SIG-M5 (cell line): ENCODE measurements around the gene GPR135.
"Not testable (repeated sequence)": the region's sequence is repeated elsewhere in the genome, so short reads cannot be mapped to it uniquely, and the experiment has no call there.

ENCODE experiments used
- DNase-seq: peaks from one replicate; lab custom pipeline; 2025; lab: John Stamatoyannopoulos, UW

The GPR135 gene

DNA sequence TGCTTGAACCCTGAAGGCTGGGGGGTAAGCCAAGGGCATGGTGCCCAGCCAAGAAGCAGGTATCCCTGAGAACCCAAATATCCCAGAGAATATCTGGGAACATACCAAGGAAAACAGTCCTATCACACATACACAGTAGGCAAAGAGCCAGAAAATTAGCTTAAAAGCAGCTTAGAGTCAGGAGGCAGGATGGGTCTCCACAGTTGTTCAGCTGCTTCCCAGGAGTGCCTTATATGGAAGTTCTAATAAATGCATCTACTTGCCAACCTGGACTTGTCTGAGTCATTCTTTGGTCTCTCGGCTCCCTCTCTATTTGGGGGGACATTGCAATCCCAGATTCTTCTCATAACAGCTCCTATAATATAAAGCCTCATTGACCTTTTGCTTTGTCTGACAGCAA, 9.0 kb upstream of the GPR135 start:
- no peak for DNase-seq

DNA sequence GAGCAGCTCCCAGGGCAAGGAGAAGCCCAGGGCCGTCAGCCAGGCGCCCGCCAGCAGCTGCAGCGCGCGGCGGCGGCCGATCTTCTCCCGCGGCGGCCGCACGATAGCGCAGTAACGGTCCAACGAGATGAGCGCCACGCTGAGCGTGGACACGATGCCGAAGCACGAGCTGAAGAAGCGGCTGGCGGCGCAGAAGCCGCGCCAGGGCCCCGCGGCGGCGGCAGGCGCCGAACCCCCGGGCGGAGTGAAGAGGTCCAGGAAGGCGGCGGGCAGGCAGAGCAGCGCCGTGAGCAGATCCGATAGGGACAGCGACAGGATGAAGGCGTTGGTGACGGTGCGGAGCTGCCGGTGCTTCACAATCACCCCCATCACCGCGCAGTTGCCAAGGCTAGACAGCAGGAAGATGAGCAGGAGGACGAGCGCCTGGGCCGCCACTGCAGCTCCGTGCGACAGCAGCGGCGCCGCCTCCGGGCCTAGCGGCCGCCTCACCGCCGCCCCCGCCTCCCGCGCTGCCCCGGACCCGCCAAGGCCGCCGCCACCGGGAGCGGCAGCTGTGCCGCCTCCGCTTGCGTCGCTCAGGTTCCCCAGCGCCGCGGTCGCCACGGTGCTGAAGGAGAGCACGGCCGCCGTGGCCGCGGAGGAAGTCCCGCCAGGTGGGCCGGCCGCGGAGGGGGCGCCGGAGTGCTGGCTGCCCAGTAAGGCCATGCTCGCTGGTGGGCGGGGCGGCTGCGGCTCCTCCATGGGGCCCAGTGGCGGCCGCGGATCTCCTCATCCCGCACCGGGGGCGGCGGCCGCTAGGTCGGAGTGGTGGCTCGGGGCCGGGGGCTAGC, 479 bp downstream of the GPR135 start:
- no peak for DNase-seq

DNA sequence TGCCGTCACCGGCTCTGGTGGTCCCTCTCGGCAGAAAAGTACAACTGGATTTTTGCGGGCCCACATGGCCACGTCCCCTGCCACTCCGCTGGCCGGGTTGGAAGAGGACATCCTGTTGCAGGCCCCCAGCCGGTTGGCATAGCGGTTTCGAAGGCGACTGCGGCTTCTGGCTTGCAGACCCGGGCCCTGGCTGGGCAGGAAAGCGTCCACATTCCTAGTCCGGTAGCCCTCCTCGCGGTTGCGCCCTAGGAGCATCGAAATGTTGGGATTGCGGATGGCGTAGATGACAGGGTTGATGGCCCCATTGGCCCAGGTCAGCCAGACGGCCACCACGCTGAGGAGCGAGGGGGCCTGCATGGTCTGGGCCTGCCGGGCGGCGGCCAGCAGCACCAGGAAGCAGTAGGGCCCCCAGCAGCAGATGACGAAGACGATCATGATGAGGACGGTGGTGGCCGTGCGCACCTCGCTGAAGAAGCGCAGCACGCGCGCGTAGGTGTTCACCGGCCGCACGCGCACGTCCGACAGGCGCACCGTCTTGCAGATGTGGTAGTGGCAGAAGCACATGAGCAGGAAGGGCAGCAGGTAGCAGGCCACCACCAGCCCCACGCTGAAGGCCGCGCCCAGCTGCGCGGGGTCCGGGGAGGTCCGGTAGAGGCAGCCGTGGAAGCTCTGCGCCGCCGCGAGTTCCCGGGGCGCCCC, 1.2 kb downstream of the GPR135 start:
- DNase-seq = no peak

DNA sequence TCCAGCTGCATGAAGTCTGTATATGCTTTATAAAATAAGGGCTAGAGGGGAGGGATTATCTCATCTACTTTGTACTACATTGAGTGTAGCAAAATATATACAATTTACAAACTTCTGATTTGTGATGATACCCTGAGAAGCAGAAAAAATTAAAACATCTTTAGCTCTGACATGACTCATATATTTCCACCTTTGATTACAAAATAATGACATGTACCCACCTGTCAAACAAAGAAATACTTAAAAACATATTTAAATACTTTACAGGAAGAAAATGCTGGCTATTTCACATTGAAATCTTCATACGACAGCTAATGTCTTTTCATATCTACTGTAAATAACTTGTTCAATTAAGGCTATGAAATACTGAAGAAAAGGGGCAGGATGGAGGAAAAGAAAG, 3.3 kb downstream of the GPR135 start:
- DNase-seq = no peak

- DNase-seq = no peak
These were observed 4.8 kb downstream of the GPR135 start for GRCh38 chr14:59460378-59460777.

- no peak for DNase-seq
These were observed 6.7 kb downstream of the GPR135 start for GRCh38 chr14:59458486-59458885.

DNA sequence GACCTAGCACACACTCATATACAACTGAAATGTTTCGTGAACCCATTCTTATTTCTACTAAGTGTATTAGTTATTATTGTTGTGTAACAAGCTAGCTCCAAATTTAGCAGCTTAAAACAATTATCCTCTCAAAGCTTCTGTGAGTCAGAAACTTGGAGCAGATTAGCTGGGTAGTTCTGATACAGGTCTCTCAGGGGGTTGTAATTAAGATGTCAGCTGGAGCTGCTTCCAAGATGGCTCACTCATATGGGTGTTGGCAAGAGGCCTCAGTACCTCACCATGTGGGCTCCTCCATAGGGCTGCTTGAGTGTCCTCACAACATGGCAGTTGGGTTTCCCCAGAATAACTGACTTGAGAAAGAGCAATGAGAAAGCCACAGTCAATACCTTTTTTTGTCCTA, 9.8 kb downstream of the GPR135 start:
- DNase-seq = no peak

DNA sequence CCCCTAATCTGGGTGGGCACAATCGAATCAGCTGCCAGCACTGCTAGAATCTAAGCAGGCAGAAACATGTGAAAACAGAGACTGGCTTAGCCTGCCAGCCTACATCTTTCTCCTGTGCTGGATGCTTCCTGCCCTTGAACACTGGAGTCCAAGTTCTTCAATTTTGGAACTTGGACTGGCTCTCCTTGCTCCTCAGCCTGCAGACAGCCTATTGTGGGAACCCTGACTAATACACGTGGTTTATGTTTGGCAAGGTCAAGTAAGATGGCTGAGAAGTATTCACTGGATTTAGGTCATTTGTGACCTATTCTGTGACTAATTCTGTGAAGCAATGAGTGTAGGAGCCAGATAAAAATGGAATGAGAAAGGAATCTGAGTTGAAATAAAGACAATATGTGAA, 11.0 kb downstream of the GPR135 start:
- no peak for DNase-seq

- no peak for DNase-seq
These were observed 13.3 kb downstream of the GPR135 start for GRCh38 chr14:59451849-59452248.

DNA sequence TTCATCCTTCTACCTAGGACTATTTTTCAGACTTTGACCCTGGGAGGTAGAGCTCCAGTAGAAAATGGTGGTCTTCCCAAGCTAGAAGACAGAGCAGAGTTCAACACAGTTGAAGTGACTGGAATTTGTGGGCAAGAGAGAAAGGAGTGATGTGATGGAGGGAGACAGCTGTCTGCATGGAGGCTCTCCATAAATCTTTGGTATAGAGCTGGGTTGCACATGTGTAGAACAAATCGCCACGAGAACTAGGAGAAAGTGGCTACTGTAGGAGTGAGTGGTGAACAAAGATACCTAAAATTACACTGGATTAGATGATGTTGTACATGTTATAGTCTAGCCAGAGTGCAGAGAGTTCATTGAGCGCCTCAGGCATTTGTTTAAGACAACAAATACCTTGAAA, 14.5 kb downstream of the GPR135 start:
- DNase-seq = no peak

GRCh38 chr14:59448673-59449072, 16.5 kb downstream of the GPR135 start:
- DNase-seq = not testable (repeated sequence)

DNA sequence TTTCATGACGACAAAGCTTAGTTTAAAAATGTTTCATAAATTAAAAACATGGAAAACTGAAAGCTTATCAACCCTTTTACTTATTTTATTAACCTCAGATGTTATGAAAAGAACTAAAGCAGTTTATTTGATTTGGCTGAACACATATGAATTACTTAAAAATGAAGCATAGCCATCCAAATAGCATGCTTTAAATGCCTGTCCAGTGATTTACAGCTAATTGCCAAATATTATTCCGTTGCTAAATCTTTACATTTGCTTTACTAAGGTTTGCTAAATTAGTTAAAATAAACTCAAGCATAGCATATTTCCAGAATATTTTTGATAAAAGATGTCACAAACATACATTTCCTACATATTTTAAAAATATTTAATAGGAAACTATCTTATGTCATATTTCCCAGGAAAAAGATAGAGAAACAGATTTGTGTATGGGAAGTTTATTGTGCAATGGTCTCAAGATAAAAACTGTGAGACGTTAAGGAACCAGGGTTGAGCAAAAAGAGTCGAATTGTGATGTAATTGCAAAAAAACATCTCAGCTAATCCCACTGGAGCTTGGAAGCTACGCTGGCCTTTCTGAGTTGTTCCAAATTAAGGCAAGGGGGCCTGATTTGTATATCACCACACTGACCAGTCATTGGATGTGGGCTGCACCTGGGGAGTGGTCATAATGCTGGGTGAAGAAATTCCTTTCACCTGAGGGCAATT, 25.8 kb downstream of the GPR135 start:
- no peak for DNase-seq

DNA sequence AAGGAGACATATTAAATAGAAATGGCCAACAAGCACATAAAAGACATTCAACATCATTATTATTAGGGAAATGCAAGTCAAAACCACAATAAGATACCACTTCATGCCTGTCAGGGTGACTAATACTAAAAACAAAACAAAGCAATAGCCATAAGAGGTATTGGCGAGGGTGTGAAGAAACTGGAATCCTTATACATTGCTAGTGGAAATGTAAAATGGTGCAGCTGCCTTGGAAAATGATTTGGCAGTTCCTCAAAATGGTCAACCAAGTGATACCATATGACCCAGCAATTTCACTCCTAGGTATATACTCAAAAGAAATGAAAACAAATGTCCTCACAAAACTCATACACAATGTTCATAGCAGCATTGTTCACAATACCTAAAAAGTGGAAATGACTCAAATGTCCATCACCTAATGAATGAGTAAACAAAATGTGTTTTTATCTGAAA, 27.0 kb downstream of the GPR135 start:
- DNase-seq = no peak

DNA sequence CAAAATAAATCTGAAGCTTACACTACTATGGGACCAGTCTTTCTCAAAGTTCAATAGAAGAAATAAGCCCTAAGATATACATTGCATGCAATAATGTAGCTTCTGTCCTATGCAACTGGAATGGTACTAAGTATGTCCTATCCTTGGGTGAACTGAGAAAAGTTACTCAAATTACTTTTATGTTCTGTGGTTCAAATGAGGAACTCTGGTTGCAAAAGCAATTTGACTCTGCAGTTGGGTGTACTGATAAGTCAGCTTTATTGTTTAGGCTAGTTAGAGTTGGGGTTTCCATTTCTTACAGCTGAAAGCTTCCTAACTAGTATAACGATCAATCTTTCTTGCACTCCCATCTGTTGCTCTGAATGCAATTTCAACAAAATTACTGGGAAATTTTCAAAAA, 29.2 kb downstream of the GPR135 start:
- DNase-seq = no peak

- no peak for DNase-seq
These were observed 30.1 kb downstream of the GPR135 start for GRCh38 chr14:59435101-59435500.

- no peak for DNase-seq
These were observed 35.4 kb downstream of the GPR135 start for GRCh38 chr14:59429790-59430189.

DNA sequence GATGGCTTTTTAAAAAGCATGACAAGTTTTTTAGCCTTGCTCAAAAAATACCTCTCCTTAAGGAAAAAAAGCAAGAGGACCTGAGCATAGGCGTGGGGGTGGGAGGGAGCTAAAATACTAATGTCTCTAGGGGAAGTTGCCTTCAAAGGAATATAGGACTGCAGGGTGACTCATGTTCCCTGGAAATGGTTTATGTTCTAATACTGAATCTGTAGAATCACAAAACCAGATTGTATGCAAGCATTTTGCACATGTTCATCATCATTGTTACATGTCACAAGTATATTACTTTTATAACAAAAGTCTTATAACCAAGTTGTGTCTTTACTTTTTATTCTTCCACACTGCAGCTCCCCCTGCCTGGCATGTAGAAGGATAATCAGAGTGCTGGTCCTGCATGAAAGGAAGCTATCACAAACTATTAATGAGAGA, 36.6 kb downstream of the GPR135 start:
- no peak for DNase-seq

- DNase-seq = no peak
These were observed 37.3 kb downstream of the GPR135 start for GRCh38 chr14:59427653-59428580.

DNA sequence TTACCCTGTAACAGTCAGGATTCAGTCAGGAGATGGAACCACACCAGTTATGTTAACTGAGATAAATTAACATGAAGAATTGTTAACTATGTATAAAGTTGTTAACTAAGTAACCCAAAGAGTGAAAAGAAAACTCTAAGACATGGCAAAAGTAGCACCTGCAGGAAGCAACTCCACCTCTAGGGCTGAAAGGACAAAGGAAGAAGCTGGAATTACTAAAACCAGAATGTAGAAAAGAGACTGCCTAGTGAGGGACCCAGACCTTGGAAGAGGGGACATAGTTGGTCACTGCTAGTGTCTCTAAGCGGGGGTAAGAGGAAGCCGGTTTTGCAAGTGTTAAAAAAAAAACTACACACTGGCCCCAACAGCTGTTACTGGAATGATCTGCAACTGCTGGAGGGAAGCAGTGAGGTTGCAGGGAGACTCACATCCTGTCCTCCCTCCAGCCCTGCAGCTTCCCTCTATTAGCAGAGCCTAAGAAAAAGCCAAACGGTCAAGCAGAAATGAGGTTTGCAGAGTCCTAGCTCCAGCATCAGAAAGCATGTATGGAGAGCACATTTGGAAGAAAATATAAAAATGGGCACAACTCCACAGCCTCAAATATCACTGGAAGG, 39.8 kb downstream of the GPR135 start:
- no peak for DNase-seq

DNA sequence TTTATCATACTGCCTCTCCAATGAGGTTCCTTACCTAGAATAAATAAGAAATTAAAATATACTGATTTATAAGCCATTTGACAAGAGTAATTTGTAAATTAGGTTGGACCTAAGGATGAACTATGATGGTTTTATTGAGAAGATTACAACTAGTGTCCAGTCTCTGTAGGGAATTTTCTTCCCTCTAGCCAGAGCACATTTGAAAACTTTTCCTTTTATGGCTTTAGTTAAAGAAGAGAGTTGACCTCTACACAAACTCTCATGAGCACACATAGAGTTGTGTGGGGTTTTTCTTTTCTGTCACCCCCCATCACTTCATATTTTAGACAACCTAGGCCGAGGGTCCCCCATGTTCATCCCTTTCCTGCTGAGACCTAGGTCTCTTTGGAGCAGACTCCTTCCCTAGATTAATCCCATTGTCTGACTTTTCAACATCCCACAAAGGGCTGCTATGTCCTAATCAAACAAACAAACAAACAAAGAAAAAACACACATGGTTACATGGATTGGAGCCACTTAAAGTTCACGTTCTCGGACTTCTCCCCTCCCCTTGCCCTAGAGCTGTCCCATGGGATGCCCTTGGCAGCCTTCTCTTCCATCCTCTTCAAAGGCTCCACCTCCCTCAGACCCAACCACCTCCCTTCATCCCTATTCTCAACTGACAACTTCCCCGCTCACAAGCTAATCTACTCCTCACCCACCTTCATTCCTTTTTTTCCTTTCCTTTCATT, 40.7 kb downstream of the GPR135 start:
- no peak for DNase-seq
